HL-60/S4 treated with retinoic acid at 250 ng/mL for 4 days and 3 days (cell line): ENCODE measurements around the gene TXNDC16.

Source experiments
- in situ Hi-C: fragments of 300-500 bp; cut with MboI; formaldehyde crosslinking; loops from 2 replicates; pipeline ENCODE4 v1.7.0; 2022; ENCODE audit warnings: low sequenced_read_pairs

TXNDC16 gene

GRCh38 chr14:52397844-52398243, 154.5 kb downstream of the TXNDC16 start:
- in situ Hi-C loops, result no loop called here

GRCh38 chr14:52395728-52396127, 156.6 kb downstream of the TXNDC16 start:
- in situ Hi-C loops, result no loop called here

- in situ Hi-C loops, result no loop called here
Observed at GRCh38 chr14:52391881-52392615, 160.3 kb downstream of the TXNDC16 start.
